ENCODE results near the gene PPFIA1.

PPFIA1 gene

GRCh38 chr11:70343636-70344035 is 73.1 kb downstream of the PPFIA1 start:
- H3K36me3 ChIP-seq (ENCODE audit: control insufficient read depth in 5 of 5, insufficient read depth in 5 of 5, low read length in 5 of 5), result peaks cover 10 to 85% (median 71%) of the 10 kb centered on the region in 5 donors
- no peak overlapping the region for H3K4me3 ChIP-seq (ENCODE audit: low read depth in 1 of 5, low read length in 5 of 5)
- no peak overlapping the region for H3K27ac ChIP-seq (ENCODE audit: low read depth, low read length)
- no peaks in the 10 kb centered on the region for H3K4me1 ChIP-seq (ENCODE audit: control insufficient read depth in 5 of 5, insufficient read depth in 5 of 5, low read length in 5 of 5)
- H3K9ac ChIP-seq (ENCODE audit: low read length in 5 of 5), result no peak overlapping the region
- no peaks in the 10 kb centered on the region for H3K9me3 ChIP-seq (ENCODE audit: control insufficient read depth in 5 of 5, low read length in 5 of 5)
- H3K27me3 ChIP-seq (ENCODE audit: control insufficient read depth in 5 of 5, insufficient read depth in 4 of 5, low read length in 5 of 5), result no peaks in the 10 kb centered on the region

- H3K36me3 ChIP-seq (ENCODE audit: control insufficient read depth in 5 of 5, insufficient read depth in 5 of 5, low read length in 5 of 5), result peaks cover 18 to 69% (median 52%) of the 10 kb centered on the region in 5 donors
- H3K9me3 ChIP-seq (ENCODE audit: control insufficient read depth in 5 of 5, low read length in 5 of 5), result no peaks in the 10 kb centered on the region
- H3K27me3 ChIP-seq (ENCODE audit: control insufficient read depth in 5 of 5, insufficient read depth in 4 of 5, low read length in 5 of 5), result no peaks in the 10 kb centered on the region
- peaks cover 3 to 13% (median 11%) of the 10 kb centered on the region in 5 donors for H3K4me1 ChIP-seq (ENCODE audit: control insufficient read depth in 5 of 5, insufficient read depth in 5 of 5, low read length in 5 of 5)
- H3K4me3 ChIP-seq (ENCODE audit: low read depth in 1 of 5, low read length in 5 of 5), result no peak overlapping the region
- H3K9ac ChIP-seq (ENCODE audit: low read length in 5 of 5), result no peak overlapping the region
- no peak overlapping the region for H3K27ac ChIP-seq (ENCODE audit: low read depth, low read length)
Observed at GRCh38 chr11:70348191-70348590, 77.7 kb downstream of the PPFIA1 start.

- no peaks in the 10 kb centered on the region for H3K9me3 ChIP-seq (ENCODE audit: control insufficient read depth in 5 of 5, low read length in 5 of 5)
- peaks cover 18 to 66% (median 48%) of the 10 kb centered on the region in 5 donors for H3K36me3 ChIP-seq (ENCODE audit: control insufficient read depth in 5 of 5, insufficient read depth in 5 of 5, low read length in 5 of 5)
Observed at GRCh38 chr11:70348608-70349007, 78.1 kb downstream of the PPFIA1 start.

GRCh38 chr11:70351646-70352045 is 81.2 kb downstream of the PPFIA1 start:
- Histone ChIP-seq H3K9me3 (ENCODE audit: control insufficient read depth in 5 of 5, low read length in 5 of 5) (no peaks in the 10 kb centered on the region), H3K36me3 (ENCODE audit: control insufficient read depth in 5 of 5, insufficient read depth in 5 of 5, low read length in 5 of 5) (peaks cover 24 to 69% (median 55%) of the 10 kb centered on the region in 5 donors), H3K27me3 (ENCODE audit: control insufficient read depth in 5 of 5, insufficient read depth in 4 of 5, low read length in 5 of 5) (no peaks in the 10 kb centered on the region), H3K27ac (ENCODE audit: low read depth, low read length) (no peak overlapping the region), H3K9ac (ENCODE audit: low read length in 5 of 5) (no peak overlapping the region), H3K4me1 (ENCODE audit: control insufficient read depth in 5 of 5, insufficient read depth in 5 of 5, low read length in 5 of 5) (peaks cover 3 to 13% (median 11%) of the 10 kb centered on the region in 5 donors), H3K4me3 (ENCODE audit: low read depth in 1 of 5, low read length in 5 of 5) (no peak overlapping the region)

More at GRCh38 chr11:70348608-70349007, 78.1 kb downstream of the PPFIA1 start:
- Histone ChIP-seq H3K27ac (ENCODE audit: low read depth, low read length) (no peak overlapping the region), H3K9ac (ENCODE audit: low read length in 5 of 5) (no peak overlapping the region), H3K4me1 (ENCODE audit: control insufficient read depth in 5 of 5, insufficient read depth in 5 of 5, low read length in 5 of 5) (peaks cover 3 to 13% (median 11%) of the 10 kb centered on the region in 5 donors), H3K4me3 (ENCODE audit: low read depth in 1 of 5, low read length in 5 of 5) (no peak overlapping the region), H3K27me3 (ENCODE audit: control insufficient read depth in 5 of 5, insufficient read depth in 4 of 5, low read length in 5 of 5) (no peaks in the 10 kb centered on the region)

GRCh38 chr11:70352100-70352499 is 81.6 kb downstream of the PPFIA1 start:
- Histone ChIP-seq H3K4me3 (ENCODE audit: low read depth in 1 of 5, low read length in 5 of 5) (no peak overlapping the region), H3K36me3 (ENCODE audit: control insufficient read depth in 5 of 5, insufficient read depth in 5 of 5, low read length in 5 of 5) (peaks cover 20 to 70% (median 58%) of the 10 kb centered on the region in 5 donors), H3K9me3 (ENCODE audit: control insufficient read depth in 5 of 5, low read length in 5 of 5) (no peaks in the 10 kb centered on the region), H3K27me3 (ENCODE audit: control insufficient read depth in 5 of 5, insufficient read depth in 4 of 5, low read length in 5 of 5) (no peaks in the 10 kb centered on the region), H3K4me1 (ENCODE audit: control insufficient read depth in 5 of 5, insufficient read depth in 5 of 5, low read length in 5 of 5) (peaks cover 3 to 13% (median 11%) of the 10 kb centered on the region in 5 donors), H3K9ac (ENCODE audit: low read length in 5 of 5) (no peak overlapping the region), H3K27ac (ENCODE audit: low read depth, low read length) (no peak overlapping the region)

GRCh38 chr11:70352601-70353000 is 82.1 kb downstream of the PPFIA1 start:
- Histone ChIP-seq H3K4me1 (ENCODE audit: control insufficient read depth in 5 of 5, insufficient read depth in 5 of 5, low read length in 5 of 5) (peaks cover 3 to 13% (median 11%) of the 10 kb centered on the region in 5 donors), H3K4me3 (ENCODE audit: low read depth in 1 of 5, low read length in 5 of 5) (no peak overlapping the region), H3K9ac (ENCODE audit: low read length in 5 of 5) (no peak overlapping the region), H3K27ac (ENCODE audit: low read depth, low read length) (no peak overlapping the region), H3K36me3 (ENCODE audit: control insufficient read depth in 5 of 5, insufficient read depth in 5 of 5, low read length in 5 of 5) (peaks cover 20 to 68% (median 55%) of the 10 kb centered on the region in 5 donors), H3K9me3 (ENCODE audit: control insufficient read depth in 5 of 5, low read length in 5 of 5) (no peaks in the 10 kb centered on the region), H3K27me3 (ENCODE audit: control insufficient read depth in 5 of 5, insufficient read depth in 4 of 5, low read length in 5 of 5) (no peaks in the 10 kb centered on the region)

- Histone ChIP-seq H3K27me3 (ENCODE audit: control insufficient read depth in 5 of 5, insufficient read depth in 4 of 5, low read length in 5 of 5) (no peaks in the 10 kb centered on the region), H3K4me3 (ENCODE audit: low read depth in 1 of 5, low read length in 5 of 5) (no peak overlapping the region), H3K9ac (ENCODE audit: low read length in 5 of 5) (no peak overlapping the region), H3K9me3 (ENCODE audit: control insufficient read depth in 5 of 5, low read length in 5 of 5) (no peaks in the 10 kb centered on the region), H3K27ac (ENCODE audit: low read depth, low read length) (no peak overlapping the region), H3K4me1 (ENCODE audit: control insufficient read depth in 5 of 5, insufficient read depth in 5 of 5, low read length in 5 of 5) (peaks cover 3 to 17% (median 13%) of the 10 kb centered on the region in 5 donors), H3K36me3 (ENCODE audit: control insufficient read depth in 5 of 5, insufficient read depth in 5 of 5, low read length in 5 of 5) (peaks cover 17 to 62% (median 51%) of the 10 kb centered on the region in 5 donors)
Observed at GRCh38 chr11:70353329-70353728, 82.8 kb downstream of the PPFIA1 start.

GRCh38 chr11:70353900-70354568 is 83.5 kb downstream of the PPFIA1 start:
- no peak overlapping the region for H3K27ac ChIP-seq (ENCODE audit: low read depth, low read length)
- peaks cover 15 to 62% (median 50%) of the 10 kb centered on the region in 5 donors for H3K36me3 ChIP-seq (ENCODE audit: control insufficient read depth in 5 of 5, insufficient read depth in 5 of 5, low read length in 5 of 5)
- no peak overlapping the region for H3K9ac ChIP-seq (ENCODE audit: low read length in 5 of 5)
- no peaks in the 10 kb centered on the region for H3K9me3 ChIP-seq (ENCODE audit: control insufficient read depth in 5 of 5, low read length in 5 of 5)
- H3K4me1 ChIP-seq (ENCODE audit: control insufficient read depth in 5 of 5, insufficient read depth in 5 of 5, low read length in 5 of 5), result peaks cover 3 to 17% (median 14%) of the 10 kb centered on the region in 5 donors
- no peaks in the 10 kb centered on the region for H3K27me3 ChIP-seq (ENCODE audit: control insufficient read depth in 5 of 5, insufficient read depth in 4 of 5, low read length in 5 of 5)
- no peak overlapping the region for H3K4me3 ChIP-seq (ENCODE audit: low read depth in 1 of 5, low read length in 5 of 5)

- Histone ChIP-seq H3K4me3 (ENCODE audit: low read depth in 1 of 5, low read length in 5 of 5) (no peak overlapping the region), H3K27me3 (ENCODE audit: control insufficient read depth in 5 of 5, insufficient read depth in 4 of 5, low read length in 5 of 5) (no peaks in the 10 kb centered on the region), H3K27ac (ENCODE audit: low read depth, low read length) (no peak overlapping the region), H3K9me3 (ENCODE audit: control insufficient read depth in 5 of 5, low read length in 5 of 5) (no peaks in the 10 kb centered on the region), H3K4me1 (ENCODE audit: control insufficient read depth in 5 of 5, insufficient read depth in 5 of 5, low read length in 5 of 5) (peaks cover 3 to 18% (median 16%) of the 10 kb centered on the region in 5 donors), H3K9ac (ENCODE audit: low read length in 5 of 5) (no peak overlapping the region), H3K36me3 (ENCODE audit: control insufficient read depth in 5 of 5, insufficient read depth in 5 of 5, low read length in 5 of 5) (peaks cover 10 to 62% (median 51%) of the 10 kb centered on the region in 5 donors)
Observed at GRCh38 chr11:70354629-70355028, 84.1 kb downstream of the PPFIA1 start.

- no peaks in the 10 kb centered on the region for H3K27me3 ChIP-seq (ENCODE audit: control insufficient read depth in 5 of 5, insufficient read depth in 4 of 5, low read length in 5 of 5)
- H3K36me3 ChIP-seq (ENCODE audit: control insufficient read depth in 5 of 5, insufficient read depth in 5 of 5, low read length in 5 of 5), result peaks cover 13 to 79% (median 62%) of the 10 kb centered on the region in 5 donors
- no peak overlapping the region for H3K27ac ChIP-seq (ENCODE audit: low read depth, low read length)
- no peaks in the 10 kb centered on the region for H3K9me3 ChIP-seq (ENCODE audit: control insufficient read depth in 5 of 5, low read length in 5 of 5)
- no peak overlapping the region for H3K4me3 ChIP-seq (ENCODE audit: low read depth in 1 of 5, low read length in 5 of 5)
- H3K4me1 ChIP-seq (ENCODE audit: control insufficient read depth in 5 of 5, insufficient read depth in 5 of 5, low read length in 5 of 5), result peaks cover 0 to 9% (median 7%) of the 10 kb centered on the region in 5 donors
- no peak overlapping the region for H3K9ac ChIP-seq (ENCODE audit: low read length in 5 of 5)
Observed at GRCh38 chr11:70358753-70359152, 88.3 kb downstream of the PPFIA1 start.

All from subcutaneous abdominal adipose tissue (tissue), 5 donors.